ENCODE data around the gene RDH12.
A peak's percentile ranks its signal among the peaks of the same experiment; 100 is the strongest.
"Not testable (repeated sequence)": the region's sequence is repeated elsewhere in the genome, so short reads cannot be mapped to it uniquely, and the experiment has no call there.

Gene RDH12

GRCh38 chr14:67705211-67705610, 3.5 kb downstream of the RDH12 start:
- DNase-seq (ENCODE audit: low spot score) = no peak

- not testable (repeated sequence) for DNase-seq (ENCODE audit: low spot score)
Observed at GRCh38 chr14:67709346-67709745, 7.7 kb downstream of the RDH12 start.

- not testable (repeated sequence) for DNase-seq (ENCODE audit: low spot score)
Observed at GRCh38 chr14:67709796-67710195, 8.1 kb downstream of the RDH12 start.

GRCh38 chr14:67710209-67710608, 8.5 kb downstream of the RDH12 start:
- no peak for DNase-seq (ENCODE audit: low spot score)

GRCh38 chr14:67717048-67717447, 15.4 kb downstream of the RDH12 start:
- DNase-seq (ENCODE audit: low spot score) = no peak

GRCh38 chr14:67718265-67718664, 16.6 kb downstream of the RDH12 start:
- DNase-seq (ENCODE audit: low spot score) = no peak

- DNase-seq (ENCODE audit: low spot score) = not testable (repeated sequence)
Observed at GRCh38 chr14:67719385-67719784, 17.7 kb downstream of the RDH12 start.

GRCh38 chr14:67719866-67720265, 18.2 kb downstream of the RDH12 start:
- DNase-seq (ENCODE audit: low spot score) = no peak

GRCh38 chr14:67721875-67722274, 20.2 kb downstream of the RDH12 start:
- DNase-seq (ENCODE audit: low spot score) = no peak

- DNase-seq (ENCODE audit: low spot score) = peak; percentile 39
Observed at GRCh38 chr14:67722293-67722692, 20.6 kb downstream of the RDH12 start.

GRCh38 chr14:67725171-67725570, 23.5 kb downstream of the RDH12 start:
- no peak for DNase-seq (ENCODE audit: low spot score)

GRCh38 chr14:67727361-67727760, 25.7 kb downstream of the RDH12 start:
- no peak for DNase-seq (ENCODE audit: low spot score)

- DNase-seq (ENCODE audit: low spot score) = no peak
Observed at GRCh38 chr14:67728258-67728657, 26.6 kb downstream of the RDH12 start.

GRCh38 chr14:67729072-67729885, 27.6 kb downstream of the RDH12 start:
- peak; percentile 69 for DNase-seq (ENCODE audit: low spot score)

- no peak for DNase-seq (ENCODE audit: low spot score)
Observed at GRCh38 chr14:67733616-67734015, 31.9 kb downstream of the RDH12 start.

- DNase-seq (ENCODE audit: low spot score) = peak; percentile 46
Observed at GRCh38 chr14:67734675-67735074, 33.0 kb downstream of the RDH12 start.

- DNase-seq (ENCODE audit: low spot score) = no peak
Observed at GRCh38 chr14:67735336-67736147, 33.9 kb downstream of the RDH12 start.

GRCh38 chr14:67736771-67737170, 35.1 kb downstream of the RDH12 start:
- DNase-seq (ENCODE audit: low spot score) = no peak

- DNase-seq (ENCODE audit: low spot score) = no peak
Observed at GRCh38 chr14:67738740-67739504, 37.2 kb downstream of the RDH12 start.

GRCh38 chr14:67744046-67744445, 42.4 kb downstream of the RDH12 start:
- DNase-seq (ENCODE audit: low spot score) = no peak

- DNase-seq (ENCODE audit: low spot score) = no peak
Observed at GRCh38 chr14:67746927-67747326, 45.2 kb downstream of the RDH12 start.

GRCh38 chr14:67748312-67748711, 46.6 kb downstream of the RDH12 start:
- DNase-seq (ENCODE audit: low spot score) = no peak

All from iPS-NIHi11 (cell line).